SHP77 treated with DMSO at 0.1 percent for 48 hours (cell line): ENCODE results near the gene CERS2.

Source experiments
- DNase-seq: peaks from one replicate; lab custom pipeline; 2025; lab: John Stamatoyannopoulos, UW

Gene CERS2, protein sequence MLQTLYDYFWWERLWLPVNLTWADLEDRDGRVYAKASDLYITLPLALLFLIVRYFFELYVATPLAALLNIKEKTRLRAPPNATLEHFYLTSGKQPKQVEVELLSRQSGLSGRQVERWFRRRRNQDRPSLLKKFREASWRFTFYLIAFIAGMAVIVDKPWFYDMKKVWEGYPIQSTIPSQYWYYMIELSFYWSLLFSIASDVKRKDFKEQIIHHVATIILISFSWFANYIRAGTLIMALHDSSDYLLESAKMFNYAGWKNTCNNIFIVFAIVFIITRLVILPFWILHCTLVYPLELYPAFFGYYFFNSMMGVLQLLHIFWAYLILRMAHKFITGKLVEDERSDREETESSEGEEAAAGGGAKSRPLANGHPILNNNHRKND

DNA sequence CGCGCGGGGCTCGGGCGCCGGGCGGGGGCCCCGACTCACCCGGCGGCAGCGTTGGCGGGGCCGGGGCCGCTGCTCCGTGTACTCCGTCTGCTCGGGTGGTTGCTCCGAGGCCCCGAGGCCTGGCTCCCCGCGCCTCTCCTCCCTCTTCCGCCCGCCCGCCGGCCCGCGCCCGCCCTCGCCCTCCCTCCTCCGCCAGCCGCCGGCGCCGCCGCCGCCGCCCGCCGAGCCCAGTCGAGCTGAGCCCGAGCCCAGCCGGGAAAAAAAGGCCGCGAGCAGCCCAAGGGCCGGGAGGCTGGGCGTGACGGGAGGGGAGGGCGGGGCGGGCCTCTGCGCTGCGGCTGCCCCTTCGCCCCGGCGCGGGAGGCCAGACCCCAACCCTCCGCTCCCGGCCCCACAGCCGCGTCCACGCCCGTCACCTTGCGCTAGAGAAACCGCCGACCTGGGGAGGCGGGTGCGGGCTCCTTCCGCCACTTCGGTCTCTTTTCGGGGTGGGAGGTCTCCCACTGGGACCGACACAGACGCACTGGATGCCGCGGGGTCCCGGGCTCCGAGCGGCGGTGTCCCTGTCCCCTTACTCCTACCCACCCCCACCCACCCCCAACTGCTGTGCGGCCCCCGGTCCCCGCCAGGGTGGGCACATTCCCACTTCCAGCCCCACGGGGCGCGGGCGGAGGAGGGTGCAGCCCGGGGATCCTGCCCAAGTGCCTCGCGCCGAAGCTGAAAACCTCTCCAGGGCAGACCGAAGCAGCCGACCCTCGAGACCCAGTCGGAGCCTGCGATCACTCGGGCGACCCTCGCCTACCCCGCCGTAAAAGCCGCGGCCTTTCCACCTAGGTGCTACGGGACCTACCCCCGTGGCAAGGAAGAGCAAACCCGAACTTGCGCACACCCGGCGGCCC, at the start of gene CERS2:
Gene CERS2 (minus strand): TSS at position 256 of the 899 bp plus-strand sequence. CDS start 5,745 bp downstream, outside the sequence.
- DNase-seq, result peak; percentile 39

DNA sequence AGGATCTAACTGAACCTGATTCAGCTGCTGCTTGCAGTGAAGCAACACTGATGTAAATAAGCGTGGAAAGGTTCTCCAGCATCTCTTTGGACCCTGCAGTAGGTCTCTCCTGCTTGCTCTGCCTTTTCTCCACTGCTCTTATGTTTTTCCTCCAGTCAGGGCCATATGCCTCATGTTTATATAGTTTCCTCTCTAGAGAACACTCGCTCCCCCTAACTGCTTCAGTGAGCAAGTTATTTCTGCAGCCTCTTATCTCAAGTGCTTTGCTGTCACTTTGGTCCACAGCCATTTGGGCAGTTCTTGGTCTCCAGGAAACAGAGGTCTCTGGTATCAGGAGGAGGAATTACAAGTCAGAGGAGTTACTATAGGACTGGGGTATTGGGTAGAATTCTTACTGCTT, 38.9 kb upstream of the CERS2 start:
- no peak for DNase-seq

DNA sequence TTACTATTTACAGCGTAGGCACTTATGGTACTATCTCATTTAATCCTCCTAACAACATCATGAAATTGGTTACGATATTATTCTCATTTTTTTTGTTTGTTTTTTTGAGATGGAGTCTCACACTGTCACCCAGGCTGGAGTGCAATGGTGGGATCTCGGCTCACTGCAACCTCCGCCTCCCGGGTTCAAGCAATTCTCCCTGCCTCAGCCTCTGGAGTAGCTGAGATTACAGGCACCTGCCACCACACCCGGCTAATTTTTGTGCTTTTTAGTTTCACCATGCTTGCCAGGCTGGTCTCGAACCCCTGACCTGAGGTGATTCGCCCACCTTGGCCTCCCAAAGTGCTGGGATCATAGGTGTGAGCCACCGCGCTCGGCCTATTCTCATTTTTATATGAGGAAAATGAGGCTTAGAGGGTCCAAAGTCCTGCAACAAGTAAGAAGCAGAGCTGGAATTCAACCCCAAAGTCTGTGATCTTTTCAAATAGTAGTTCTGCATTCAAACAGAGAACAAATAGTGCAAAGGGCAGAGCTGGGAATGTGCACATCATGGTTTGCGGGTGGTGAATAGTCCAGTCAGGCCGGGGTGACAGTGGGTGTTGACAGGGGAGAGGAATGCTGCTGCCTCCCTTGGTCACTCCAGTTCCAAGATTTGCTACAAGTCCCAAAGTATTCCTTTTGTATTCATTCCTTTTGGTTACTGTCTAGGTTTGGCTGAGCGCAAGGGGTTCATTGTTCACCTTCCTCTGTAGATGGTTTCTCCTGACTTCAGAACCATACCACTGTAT, 38.2 kb upstream of the CERS2 start:
- DNase-seq, result no peak

DNA sequence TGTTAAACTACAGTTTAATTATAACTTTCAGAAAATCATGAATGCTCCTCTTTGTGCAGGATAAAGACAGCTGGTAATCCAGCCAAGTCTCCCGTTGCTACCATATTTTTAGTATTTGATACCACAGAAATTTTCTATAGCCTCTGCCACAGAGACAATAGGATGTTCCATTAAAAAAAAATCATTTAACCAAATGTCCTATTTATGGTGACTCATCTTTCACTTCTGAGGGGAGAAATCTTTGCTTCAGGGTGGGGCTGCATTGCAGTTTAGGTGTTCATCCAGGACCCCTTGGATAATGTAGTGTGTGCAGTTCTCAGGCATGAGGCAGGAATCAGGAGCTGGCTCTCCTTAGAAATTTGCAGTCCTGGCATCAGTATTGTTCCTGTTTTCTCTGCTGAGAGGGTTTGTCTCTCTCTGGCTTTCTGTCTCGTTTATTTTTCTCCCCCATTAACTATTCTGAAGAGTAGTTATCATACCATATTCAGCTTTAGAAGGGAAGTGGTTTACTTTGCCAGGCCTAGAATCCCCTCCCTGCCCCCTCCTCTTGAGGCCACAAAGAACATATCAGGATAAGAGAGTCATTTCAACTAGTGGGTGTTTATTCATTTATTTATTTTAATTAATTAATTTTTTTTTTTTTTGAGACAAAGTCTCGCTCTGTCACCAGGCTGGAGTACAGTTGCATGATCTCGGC, 36.7 kb upstream of the CERS2 start:
- no peak for DNase-seq

DNA sequence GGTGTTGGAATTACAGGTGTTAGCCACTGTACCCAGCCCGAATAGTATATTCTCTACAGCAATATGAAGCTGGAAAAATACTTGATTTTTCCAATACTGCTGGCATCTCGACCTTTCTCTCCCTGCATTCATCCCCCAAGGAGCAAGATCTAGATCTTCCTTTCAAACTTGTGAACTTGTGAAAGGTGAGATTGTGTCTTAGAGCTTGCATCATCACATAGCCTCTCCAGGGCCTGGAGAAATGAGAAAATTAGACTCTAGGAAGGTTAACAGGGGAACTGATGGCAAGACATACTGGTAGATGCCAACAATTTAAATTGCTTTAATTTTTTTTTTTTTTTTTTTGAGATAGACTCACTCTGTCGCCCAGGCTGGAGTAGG, 35.7 kb upstream of the CERS2 start:
- no peak for DNase-seq

DNA sequence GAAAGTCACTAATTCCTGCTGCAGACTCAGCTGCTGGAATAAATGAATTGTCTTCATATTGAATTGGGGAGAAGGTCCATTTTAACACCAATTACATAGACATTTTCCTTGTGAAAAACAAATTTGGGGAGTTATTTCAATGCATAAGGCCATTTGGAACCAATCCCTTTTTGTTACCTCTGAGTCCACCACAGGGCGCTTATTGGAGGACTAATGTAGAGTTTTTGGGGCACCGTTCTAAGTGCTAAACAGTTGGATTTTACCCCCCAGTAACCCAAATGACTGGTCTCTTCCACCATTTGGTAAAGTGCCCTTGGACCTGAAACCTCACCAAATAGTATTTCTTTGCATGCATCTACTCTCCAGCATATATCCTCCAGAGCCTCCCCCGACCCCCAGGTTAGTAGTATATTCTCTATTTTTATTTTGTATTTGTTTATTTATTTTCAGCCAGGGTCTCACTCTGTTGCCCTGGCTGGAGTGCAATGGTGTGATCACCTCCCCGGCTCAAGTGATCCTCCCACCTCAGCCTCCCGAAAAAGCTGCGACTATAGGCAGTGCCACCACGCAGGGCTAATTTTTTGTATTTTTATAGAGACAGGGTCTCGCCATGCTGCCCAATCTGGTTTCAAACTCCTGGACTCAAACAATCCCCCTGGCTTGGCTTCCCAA, 35.2 kb upstream of the CERS2 start:
- DNase-seq, result no peak

DNA sequence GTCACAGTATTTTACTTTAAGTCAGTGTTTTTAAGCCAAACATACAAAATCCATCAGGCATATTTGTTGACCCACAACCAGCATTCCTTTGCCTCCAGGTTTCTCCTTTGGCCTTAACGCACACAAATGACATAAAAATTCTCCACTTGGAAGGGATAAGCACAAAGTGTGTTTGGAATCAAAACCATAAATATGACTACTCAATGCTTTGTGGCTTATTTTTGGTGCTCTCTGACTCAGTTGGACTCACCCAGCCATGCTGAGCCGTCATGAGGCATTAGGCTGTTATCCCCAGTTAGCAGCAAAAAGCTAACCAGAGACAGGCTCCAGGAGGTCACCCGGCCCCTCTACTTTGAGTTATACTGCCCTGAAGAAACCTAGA, 34.6 kb upstream of the CERS2 start:
- no peak for DNase-seq

DNA sequence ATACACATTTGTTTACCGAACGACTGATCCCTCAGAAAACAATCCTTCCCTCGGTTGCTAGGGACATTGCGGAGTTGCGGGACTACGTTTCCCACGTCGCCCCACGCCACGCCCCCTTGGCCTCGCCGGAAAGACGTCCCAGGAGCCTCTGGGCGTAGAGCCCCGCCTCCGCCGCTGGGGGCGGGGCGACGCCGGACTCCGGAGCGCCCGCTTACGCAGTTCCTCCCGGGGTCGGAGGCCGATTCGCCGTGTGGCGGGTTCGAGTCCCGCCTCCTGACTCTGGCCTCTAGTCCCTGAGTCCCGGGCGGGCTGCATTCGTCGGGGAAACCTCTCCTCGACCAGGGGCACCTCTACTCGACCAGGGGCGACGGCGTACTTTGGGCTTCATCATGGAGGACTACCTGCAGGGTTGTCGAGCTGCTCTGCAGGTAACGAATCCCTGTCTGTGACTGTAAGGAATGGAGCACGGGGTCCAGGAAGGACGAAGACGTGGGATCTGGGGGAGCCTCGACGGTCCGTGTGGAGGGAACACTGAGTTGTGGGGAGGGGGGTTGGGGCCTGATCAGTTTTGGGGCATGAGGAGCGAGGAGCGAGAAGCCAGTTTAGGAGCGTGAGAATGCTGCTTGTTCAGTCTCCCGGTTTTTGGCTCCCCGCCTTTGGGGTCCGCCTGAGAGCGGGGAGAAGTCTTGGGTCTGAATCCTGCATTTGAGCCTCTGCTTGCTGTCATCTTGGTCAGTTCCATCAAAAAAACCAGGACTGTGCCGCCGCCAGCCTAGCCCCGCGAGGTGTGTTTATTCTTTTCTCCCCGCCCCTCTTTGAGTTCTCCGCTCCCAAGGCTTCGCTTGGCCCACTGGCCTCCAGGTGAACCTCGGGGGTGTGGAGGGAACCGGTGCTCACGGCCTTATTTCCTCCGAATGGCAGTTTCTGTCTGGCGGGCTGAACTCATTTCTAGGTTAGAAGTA, 33.9 kb upstream of the CERS2 start, which contains the start of gene PRUNE1:
Gene PRUNE1 (plus strand): TSS at position 206 of the 962 bp plus-strand sequence. CDS start 184 bp downstream, at position 390.
- DNase-seq, result peak; percentile 96

DNA sequence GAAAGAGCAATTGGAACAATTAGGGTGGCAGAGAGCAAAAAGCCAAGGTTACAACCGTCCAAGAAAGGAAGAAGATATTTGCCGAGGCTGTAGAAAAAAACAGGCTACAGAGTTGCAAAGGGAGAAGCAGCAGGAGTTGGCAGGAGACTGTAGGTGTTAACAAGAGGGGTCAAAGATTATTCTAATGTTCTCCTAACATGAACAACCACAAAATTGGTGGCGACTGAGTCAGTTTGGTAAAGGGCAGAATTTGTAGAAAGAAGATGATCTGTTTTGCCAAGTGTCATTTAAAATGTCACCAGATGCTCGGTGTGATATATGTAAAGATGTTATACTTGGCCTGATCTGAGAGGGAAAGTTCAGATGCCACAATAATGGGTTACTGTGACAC, 33.2 kb upstream of the CERS2 start:
- no peak for DNase-seq

DNA sequence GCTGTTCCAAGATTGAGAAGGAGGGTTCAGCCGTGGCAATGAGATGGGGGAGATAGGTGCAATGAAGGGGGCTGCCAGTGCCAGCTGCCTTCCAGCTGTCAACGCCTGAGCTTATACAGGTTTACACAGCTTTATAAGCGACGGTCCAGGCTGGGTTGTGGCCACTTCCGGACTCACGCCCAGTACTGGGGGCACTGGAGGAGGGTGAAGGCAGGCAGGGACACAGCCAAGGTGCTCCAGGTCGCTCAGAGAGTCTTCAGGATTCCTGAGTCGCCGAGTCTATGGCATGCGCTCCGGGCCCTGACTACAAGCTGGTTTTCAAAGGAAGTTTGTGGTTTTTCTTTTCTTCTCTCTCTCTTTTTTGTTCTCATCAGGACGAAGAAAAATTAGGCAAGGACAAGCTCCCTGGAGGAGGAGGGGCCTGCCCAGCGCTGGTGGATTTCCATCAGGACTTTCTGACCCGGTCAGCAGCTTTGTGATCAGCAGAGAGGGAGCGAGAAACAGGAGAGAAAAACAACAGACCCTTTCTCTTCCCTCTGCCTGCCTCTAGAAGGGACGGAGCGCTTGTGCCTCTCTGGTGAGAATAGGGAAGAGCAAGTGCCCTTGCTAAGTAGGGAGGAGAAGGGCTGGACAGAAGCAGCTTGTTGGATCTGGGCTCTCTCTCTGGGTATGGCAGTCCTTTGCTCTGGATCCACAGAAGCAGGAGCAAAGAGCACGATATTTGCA, 31.9 kb upstream of the CERS2 start, which contains the start of gene MINDY1:
Gene MINDY1 (minus strand): TSS at position 576 of the 726 bp plus-strand sequence. CDS start 4,285 bp downstream, outside the sequence.
- DNase-seq, result peak; percentile 95

DNA sequence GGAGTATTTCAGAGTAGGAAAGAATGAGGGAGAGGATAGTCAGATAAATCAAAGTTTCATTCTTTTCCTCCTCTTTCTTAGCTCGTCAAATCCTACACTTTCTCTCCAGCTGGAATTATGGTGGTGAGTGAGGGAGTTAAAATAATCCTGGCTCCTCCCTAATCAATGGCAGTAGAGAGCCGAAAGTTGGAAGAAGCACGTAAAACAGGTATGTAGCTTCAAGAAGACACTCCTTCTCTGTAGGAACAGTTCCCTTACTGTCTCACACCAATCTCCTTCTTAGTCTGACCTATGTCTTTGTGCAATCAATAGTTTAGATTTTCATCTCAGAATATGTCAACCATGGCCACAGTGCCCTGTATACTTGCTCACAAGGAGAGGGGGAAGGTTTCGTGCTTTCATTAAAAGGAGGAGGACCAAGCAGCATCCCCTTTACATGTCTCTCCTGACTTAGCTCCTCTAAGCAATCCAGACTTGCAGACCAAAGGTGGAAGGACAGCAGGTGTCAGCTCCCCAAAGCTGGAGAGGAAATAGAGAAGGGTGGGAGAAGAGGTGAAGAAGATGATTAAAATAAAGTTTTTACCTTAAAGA, 31.2 kb upstream of the CERS2 start:
- DNase-seq, result no peak

DNA sequence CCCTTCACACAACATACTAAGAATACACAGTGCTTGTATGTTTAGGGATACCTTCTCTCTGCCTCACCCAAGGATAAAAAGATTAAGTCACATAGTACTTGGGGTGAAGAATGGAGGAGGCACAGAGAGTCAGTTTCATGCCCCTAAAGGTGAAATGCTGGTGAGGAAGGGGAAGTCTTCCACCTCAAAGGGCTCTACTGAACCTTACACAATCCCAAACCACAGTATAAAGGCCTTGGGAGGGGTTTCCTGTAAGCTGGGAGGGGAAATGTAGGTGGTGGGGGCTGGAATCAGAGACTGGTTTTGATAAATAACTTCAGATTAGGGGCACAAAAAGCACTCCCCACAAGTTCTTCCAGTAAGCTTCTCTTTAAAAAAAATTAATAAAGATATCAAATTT, 28.5 kb upstream of the CERS2 start:
- DNase-seq, result no peak

DNA sequence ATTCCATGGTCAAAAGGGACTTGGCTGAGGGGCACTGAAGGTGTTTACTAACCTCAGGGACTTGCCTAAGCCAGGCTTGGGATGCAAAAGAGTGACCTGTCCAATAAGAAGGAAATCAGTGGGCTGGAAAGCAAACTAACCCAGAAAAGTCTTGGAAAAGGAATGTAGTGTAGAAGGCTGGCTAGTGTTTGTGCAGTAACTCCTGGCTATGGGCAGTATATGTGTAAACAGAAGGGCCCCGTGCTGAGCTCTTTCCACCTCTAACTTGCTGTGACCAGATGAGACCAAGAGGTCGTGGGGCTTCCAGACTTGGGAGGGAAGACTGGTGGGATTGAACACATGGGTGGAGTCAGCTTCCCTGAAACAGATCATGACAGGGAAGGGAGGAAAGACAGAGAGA, 28.0 kb upstream of the CERS2 start:
- DNase-seq, result no peak

DNA sequence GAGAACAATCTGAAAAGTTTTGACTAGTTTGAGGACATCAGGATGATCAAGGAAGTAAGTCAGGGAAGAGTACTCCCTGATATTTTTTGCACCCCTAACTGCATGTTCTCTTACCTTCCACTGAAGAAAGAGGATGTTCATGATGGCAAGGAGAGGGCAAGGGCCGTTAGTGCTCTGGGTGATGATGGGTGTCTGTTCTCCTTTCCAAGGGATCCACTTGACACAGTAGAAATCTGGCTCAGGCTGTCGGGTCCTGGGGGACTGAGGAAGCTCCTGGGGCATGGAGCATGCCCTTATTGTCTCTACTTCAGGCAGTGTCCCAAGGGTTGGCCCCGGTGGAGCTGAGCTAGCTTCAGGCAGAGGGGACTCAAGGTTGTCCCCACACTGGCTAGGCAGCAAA, 27.4 kb upstream of the CERS2 start:
- DNase-seq, result no peak

DNA sequence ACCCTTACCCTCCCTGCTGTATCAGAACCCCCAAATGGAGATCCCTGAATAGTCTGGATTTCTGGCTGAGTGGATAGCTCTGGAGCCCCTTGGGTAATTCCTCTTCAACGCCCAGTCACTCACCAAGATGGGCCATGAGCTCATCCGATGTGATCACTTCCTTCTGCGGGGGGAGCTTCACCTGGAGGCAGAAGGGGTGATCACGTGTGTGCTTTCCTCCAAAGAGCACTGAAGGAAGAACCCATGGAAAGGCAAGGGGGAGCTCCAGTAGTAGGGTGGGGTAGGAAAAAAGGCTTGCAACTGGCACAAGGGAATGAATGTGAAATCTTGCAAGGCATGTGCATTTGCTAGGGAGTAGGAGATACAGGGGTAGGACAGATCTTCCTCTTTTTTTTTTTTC, 27.0 kb upstream of the CERS2 start:
- DNase-seq, result no peak

DNA sequence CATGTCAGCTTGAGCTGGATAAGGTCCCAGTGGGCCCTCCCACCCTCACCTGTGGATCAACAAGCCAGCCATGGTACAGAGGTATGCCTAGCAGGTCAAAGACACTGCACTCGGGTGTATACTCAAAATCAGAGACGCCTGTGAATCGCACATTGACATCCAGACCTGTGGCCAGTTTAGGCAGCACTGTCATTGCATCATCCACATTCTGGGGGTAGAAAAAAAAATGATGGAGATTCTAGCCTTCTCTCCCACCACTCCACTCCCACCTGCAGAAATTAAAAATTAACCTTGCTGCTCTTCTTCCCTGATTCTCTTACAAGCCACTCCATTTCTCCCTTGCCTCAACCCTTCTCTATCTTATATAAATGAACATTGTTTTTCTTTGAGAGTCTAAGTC, 25.8 kb upstream of the CERS2 start:
- no peak for DNase-seq

DNA sequence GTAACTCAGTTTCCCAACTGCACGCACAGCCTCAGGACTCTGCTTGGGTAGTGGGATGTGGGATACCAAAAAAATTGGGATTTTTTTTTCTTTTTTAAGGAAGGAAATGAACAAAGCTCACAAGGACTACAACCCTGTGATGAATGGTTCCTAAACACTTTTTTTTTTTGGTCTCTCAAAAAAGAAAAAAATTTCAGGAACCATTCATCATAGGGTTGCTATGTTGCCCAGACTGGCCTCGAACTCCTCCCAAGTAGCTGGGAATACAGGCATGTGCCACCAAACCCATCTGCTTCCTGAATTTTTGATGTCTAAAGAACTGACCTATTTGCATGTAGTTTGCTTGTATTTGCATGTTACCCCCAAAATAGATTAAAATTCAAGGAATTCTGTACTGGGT, 25.3 kb upstream of the CERS2 start:
- no peak for DNase-seq

DNA sequence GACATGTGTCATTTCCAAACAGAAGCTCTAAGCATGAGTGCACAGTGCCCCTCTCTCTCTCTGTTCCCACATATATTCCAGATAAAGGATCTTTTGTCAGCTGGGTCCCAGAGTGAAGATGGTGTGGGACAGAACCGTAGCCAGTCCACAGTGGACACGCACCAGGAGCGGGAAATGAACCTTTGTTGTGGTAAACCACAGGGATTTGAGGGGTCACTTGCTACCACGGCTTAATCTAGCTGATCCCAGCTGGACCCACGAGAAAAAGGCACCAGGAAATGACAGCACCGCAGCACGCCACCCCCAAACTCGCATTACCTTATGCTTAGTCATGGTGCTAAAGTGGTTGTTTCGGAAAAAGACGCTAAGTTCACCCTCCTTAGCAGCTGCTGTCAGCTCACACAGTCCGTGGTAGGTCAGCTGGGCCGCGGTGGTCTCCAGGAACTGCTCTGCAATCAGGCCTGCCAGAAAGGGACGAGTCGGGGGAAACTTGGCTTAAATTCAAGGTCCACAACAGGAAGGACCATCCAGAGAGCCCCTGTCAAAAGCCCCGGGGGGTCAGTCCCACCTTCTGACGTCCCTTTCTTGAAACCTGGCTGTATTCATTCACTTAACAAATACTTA, 24.5 kb upstream of the CERS2 start:
- DNase-seq, result no peak
